GM19025 (cell line): Measurements from ENCODE around the gene KLHL30.

ENCODE experiments used
- ATAC-seq: cut with Tn5 transposase; IDR thresholded peaks from one replicate; pipeline ENCODE4 v1.9.1; 2021; ENCODE audit warnings: mild to moderate bottlenecking, low read depth, moderate library complexity; ENCODE audit not compliant: unreplicated experiment

KLHL30 gene, protein sequence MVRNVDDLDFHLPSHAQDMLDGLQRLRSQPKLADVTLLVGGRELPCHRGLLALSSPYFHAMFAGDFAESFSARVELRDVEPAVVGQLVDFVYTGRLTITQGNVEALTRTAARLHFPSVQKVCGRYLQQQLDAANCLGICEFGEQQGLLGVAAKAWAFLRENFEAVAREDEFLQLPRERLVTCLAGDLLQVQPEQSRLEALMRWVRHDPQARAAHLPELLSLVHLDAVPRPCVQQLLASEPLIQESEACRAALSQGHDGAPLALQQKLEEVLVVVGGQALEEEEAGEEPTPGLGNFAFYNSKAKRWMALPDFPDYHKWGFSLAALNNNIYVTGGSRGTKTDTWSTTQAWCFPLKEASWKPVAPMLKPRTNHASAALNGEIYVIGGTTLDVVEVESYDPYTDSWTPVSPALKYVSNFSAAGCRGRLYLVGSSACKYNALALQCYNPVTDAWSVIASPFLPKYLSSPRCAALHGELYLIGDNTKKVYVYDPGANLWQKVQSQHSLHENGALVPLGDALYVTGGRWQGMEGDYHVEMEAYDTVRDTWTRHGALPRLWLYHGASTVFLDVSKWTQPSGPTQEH

GRCh38 chr2:238138331-238139195 lies at the start of gene KLHL30:
Gene KLHL30 (plus strand): TSS chr2:238138668. CDS start chr2:238140755, 2,087 bp downstream.
- no peak for ATAC-seq

- no peak for ATAC-seq
Measured at GRCh38 chr2:238090887-238091286, 47.6 kb upstream of the KLHL30 start.

GRCh38 chr2:238091436-238092060 lies 46.9 kb upstream of the KLHL30 start:
- no peak for ATAC-seq

- no peak for ATAC-seq
Measured at GRCh38 chr2:238092486-238093035, 45.9 kb upstream of the KLHL30 start.

- no peak for ATAC-seq
Measured at GRCh38 chr2:238093181-238094140, 45.0 kb upstream of the KLHL30 start.

- ATAC-seq: no peak
Measured at GRCh38 chr2:238094438-238095022, 43.9 kb upstream of the KLHL30 start.

- no peak for ATAC-seq
Measured at GRCh38 chr2:238095143-238095542, 43.3 kb upstream of the KLHL30 start.

- no peak for ATAC-seq
Measured at GRCh38 chr2:238096311-238097011, 42.0 kb upstream of the KLHL30 start.

DNA sequence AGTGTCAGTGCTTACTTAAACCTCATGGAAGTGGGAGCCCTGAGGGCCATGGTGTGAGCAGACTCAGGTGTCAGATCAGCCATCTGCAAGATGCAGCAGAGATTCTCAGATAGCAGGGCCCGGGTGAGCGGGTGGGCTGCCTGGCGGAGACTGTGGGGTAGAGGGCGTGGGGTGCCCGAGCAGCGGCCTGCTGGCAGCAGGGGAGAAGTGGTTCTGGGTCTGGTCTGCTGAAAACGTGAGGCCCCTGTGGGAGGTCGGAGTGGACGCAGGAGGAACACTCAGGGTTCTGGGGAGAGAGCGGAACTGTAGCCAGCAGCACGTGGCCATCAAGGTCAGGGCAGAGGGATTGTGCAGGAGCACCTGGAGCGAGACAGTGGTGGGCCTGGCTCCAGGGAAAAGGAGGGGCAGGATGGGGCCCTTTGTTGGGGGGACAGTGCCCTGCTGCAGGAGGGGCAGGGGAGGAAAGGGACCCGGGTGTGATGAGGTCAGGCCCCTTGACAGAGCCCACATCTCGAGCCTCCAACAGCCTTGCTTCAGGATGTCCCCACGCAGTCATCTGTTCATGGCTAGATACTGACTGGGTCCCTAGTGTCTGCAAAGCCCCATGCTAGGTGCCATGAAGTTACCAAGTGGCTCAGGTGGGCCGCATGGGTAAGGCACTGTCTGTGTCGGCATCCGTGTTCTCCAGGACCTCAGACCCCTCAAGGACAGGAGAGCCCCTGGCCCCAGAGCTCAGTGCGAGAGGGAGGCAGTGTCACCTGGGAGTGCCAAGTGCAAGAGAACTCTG lies 41.1 kb upstream of the KLHL30 start:
- ATAC-seq: no peak

DNA sequence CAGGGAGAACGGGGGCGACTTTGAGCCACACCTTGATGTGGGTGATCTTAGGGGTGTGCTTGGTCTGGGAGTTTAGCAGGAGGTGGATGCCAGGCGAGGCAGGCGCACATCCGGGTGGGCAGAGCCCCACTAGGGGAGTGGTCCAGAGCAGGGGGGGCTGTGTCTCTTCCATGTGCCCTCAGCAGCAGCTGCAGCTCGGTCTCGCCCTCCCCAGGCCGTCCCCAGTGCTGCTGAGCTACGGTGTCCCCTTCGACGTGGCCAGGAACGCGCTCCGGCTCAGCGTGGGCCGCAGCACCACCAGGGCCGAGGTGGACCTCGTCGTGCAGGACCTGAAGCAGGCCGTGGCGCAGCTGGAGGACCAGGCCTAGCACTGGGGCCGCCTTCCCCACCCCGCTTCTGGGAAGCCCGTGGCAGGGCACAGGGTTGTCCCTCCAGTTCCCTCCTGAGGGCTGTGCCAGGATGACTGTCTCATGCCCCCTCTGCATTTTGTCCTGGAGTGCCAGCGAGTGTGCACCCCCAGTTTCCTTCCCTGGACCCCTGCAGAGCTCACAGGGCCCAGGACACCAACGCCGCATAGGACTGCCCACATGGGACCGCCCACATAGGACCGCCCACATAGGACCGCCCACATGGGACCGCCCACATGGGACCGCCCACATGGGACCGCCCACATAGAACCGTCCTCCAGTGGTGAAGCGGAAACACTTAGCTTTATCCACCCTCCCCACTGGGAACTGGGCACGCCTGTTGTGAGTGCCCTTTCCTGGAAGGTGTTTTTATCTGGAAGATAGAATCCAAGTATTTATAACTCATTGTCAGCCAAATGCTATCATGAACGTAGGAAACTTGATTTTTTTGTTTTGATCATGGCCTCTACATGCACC lies 40.2 kb upstream of the KLHL30 start:
- peak; percentile 56 for ATAC-seq

GRCh38 chr2:238098901-238099713 lies 39.4 kb upstream of the KLHL30 start:
- peak; percentile 9 for ATAC-seq

DNA sequence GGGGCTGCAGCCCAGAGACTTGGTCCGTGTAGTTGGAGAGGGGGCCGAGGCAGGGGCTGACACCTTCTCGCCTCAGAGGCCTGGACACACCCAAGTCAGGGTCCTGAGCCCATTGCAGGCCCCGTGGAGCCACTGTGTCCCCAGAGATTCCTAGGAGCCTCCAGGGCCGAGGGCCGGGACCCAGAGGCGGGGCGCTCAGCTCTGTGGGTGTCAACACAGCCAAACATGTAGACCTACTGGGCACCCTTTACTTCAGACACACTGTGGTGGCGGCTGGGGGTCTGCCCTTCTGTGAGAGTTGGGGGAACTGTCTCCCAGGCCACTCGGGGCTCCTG lies 38.8 kb upstream of the KLHL30 start:
- ATAC-seq: no peak

GRCh38 chr2:238100049-238100820 lies 38.2 kb upstream of the KLHL30 start, which contains the start of gene ESPNL:
Gene ESPNL (plus strand): TSS chr2:238100340. CDS start chr2:238100420, 80 bp downstream.
- ATAC-seq: no peak

GRCh38 chr2:238100821-238101771 lies 37.4 kb upstream of the KLHL30 start:
- ATAC-seq: no peak
